ENCODE data around the gene ADGRG1. TPM values are rescaled to one million over a fixed set of nuclear protein-coding genes. Genes with fewer than 3 reads are reported as not detected.

ADGRG1 gene
- total RNA-seq, 2 experiments from 2014 or later = 0.93 to 1.0 TPM

DNA sequence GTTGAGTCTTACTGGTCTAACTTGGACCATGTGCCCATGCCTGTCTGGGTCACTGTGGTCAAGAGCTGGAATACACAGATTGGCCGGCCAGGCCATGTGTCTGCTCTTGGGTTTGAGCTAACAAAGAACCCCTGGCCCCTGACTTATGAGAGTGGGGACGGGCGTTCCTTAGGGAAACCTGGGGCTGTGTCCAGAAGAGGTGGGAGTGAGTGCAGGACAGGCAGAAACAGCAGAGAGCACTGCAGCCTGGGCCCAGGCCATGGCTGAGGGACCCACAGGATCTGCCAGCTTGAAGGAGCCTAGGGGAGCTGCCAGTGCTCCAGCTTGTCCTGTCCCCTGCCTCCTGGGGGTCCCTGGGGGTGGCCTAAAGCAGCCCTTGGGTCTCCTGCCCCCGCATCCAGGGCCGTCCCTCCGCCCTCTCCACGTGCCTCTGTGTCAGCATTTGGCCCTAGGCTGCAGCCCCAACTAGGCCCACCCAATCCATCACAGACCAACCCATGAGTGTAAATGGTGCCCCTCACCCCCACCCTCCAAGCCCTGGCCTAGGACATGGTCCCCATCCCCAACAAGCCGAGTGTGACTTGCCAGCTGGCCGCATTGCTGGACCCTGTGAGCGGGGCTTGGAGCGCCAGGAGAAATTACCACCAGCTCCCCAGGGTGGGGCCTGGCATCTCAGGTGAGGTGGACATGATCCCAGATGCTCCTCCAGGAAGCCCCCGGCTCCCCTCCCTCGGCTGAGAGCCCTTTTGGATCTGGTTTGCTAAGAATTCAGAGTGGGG, 53.7 kb downstream of the ADGRG1 start:
- Mint-ChIP-seq H3K36me3 (ENCODE audit: low read depth) (no peaks in the 10 kb centered on the region), H3K27ac (no peak overlapping the region), H3K4me3 (no peak overlapping the region), H3K4me1 (ENCODE audit: low read depth) (no peaks in the 10 kb centered on the region), H3K9me3 (no peaks in the 10 kb centered on the region), H3K27me3 (ENCODE audit: low read depth) (no peaks in the 10 kb centered on the region)
- DNase-seq = no peak
- intact Hi-C loops (cut with micrococcal nuclease) = no loop called here
- CTCF ChIA-PET = interaction anchor here (0.5 kb wide), 1 partner anchor 304 kb away, joined by 4 read pairs; no protein-coding TSS in a partner anchor

GRCh38 chr16:57682809-57683635, 54.6 kb downstream of the ADGRG1 start:
- no peaks in the 10 kb centered on the region for H3K27me3 Mint-ChIP-seq (ENCODE audit: low read depth)
- DNase-seq = no peak
- CTCF ChIA-PET = interaction anchor here (0.5 kb wide), 1 partner anchor 305 kb away, joined by 4 read pairs; no protein-coding TSS in a partner anchor
- H3K4me1 Mint-ChIP-seq (ENCODE audit: low read depth) = no peaks in the 10 kb centered on the region
- no peaks in the 10 kb centered on the region for H3K36me3 Mint-ChIP-seq (ENCODE audit: low read depth)
- intact Hi-C loops (cut with micrococcal nuclease) = no loop called here
- H3K27ac Mint-ChIP-seq = no peak overlapping the region
- no peak overlapping the region for H3K4me3 Mint-ChIP-seq
- H3K9me3 Mint-ChIP-seq = no peaks in the 10 kb centered on the region

DNA sequence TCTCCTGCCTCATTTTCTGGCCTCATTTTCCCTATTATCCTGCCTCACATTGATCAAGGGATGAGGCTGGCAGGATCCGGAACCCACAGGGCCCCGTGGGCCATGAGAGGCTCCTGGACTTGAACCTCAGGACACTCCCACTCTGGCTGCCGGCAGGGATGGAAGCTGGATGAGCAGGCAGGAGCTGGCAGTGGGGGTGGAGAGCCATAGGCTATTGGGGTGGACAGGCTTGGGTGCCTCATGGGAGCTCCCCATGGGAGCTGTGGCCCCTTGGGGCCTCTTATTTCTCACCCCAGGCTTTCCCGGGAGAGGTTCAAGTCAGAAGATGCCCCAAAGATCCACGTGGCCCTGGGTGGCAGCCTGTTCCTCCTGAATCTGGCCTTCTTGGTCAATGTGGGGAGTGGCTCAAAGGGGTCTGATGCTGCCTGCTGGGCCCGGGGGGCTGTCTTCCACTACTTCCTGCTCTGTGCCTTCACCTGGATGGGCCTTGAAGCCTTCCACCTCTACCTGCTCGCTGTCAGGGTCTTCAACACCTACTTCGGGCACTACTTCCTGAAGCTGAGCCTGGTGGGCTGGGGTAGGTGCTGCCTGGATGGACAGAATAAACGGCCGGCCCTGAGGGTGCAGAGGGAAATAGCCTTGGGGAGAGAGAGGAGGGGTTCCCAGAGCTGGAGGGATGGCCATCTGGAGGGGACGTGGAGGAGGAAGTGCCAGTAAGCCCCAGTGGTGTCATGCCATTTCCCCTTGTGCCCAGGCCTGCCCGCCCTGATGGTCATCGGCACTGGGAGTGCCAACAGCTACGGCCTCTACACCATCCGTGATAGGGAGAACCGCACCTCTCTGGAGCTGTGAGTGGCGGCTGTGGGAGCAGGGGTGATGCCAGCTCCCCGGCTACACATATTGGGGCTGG, 55.5 kb downstream of the ADGRG1 start:
- Mint-ChIP-seq H3K27me3 (ENCODE audit: low read depth) (no peaks in the 10 kb centered on the region), H3K9me3 (no peaks in the 10 kb centered on the region), H3K27ac (no peak overlapping the region), H3K4me3 (no peak overlapping the region), H3K4me1 (ENCODE audit: low read depth) (no peaks in the 10 kb centered on the region), H3K36me3 (ENCODE audit: low read depth) (no peaks in the 10 kb centered on the region)
- intact Hi-C loops (cut with micrococcal nuclease) = no loop called here
- CTCF ChIA-PET = no interaction called here
- DNase-seq = no peak

GRCh38 chr16:57684626-57685358, 56.4 kb downstream of the ADGRG1 start:
- intact Hi-C loops (cut with micrococcal nuclease) = no loop called here
- Mint-ChIP-seq H3K36me3 (ENCODE audit: low read depth) (no peaks in the 10 kb centered on the region), H3K9me3 (no peaks in the 10 kb centered on the region), H3K27ac (no peak overlapping the region), H3K4me3 (no peak overlapping the region), H3K27me3 (ENCODE audit: low read depth) (no peaks in the 10 kb centered on the region), H3K4me1 (ENCODE audit: low read depth) (peaks cover 8% of the 10 kb centered on the region)
- CTCF ChIA-PET = no interaction called here
- DNase-seq = no peak

DNA sequence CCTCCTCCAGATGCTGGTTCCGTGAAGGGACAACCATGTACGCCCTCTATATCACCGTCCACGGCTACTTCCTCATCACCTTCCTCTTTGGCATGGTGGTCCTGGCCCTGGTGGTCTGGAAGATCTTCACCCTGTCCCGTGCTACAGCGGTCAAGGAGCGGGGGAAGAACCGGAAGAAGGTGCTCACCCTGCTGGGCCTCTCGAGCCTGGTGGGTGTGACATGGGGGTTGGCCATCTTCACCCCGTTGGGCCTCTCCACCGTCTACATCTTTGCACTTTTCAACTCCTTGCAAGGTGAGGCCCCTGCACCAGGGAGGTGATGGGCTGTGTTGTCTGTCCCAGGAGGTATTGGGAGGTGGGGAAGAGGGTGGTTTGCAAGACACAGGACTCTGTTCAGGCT, 57.2 kb downstream of the ADGRG1 start:
- H3K4me1 Mint-ChIP-seq (ENCODE audit: low read depth) = peaks cover 14% of the 10 kb centered on the region
- no peaks in the 10 kb centered on the region for H3K27me3 Mint-ChIP-seq (ENCODE audit: low read depth)
- no peak overlapping the region for H3K4me3 Mint-ChIP-seq
- CTCF ChIA-PET = no interaction called here
- no peaks in the 10 kb centered on the region for H3K9me3 Mint-ChIP-seq
- intact Hi-C loops (cut with micrococcal nuclease) = no loop called here
- no peak for DNase-seq
- no peak overlapping the region for H3K27ac Mint-ChIP-seq
- no peaks in the 10 kb centered on the region for H3K36me3 Mint-ChIP-seq (ENCODE audit: low read depth)

DNA sequence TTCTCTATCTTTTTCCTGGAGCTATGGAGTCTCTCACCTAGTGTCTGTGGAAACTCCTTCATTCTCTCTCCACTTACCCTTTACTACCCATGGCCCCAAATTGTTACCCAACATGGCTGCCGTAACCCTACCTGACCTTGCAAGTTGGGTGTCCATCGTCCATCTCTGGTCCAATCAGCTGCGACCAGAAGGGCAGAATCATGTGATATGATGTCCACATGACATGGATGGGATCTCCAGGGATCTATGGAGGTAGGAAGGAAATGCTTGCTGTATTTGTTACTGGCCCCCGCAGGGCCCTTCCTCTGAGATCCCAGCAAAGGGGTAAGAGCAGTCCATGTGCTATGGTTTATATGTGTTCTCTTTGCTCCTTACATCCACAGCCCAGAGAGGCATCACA, 58.1 kb downstream of the ADGRG1 start:
- H3K4me1 Mint-ChIP-seq (ENCODE audit: low read depth) = peaks cover 14% of the 10 kb centered on the region
- no peaks in the 10 kb centered on the region for H3K27me3 Mint-ChIP-seq (ENCODE audit: low read depth)
- no peak for DNase-seq
- intact Hi-C loops (cut with micrococcal nuclease) = no loop called here
- H3K36me3 Mint-ChIP-seq (ENCODE audit: low read depth) = no peaks in the 10 kb centered on the region
- H3K27ac Mint-ChIP-seq = no peak overlapping the region
- H3K4me3 Mint-ChIP-seq = no peak overlapping the region
- CTCF ChIA-PET = no interaction called here
- H3K9me3 Mint-ChIP-seq = no peaks in the 10 kb centered on the region

GRCh38 chr16:57687363-57687929, 59.0 kb downstream of the ADGRG1 start:
- no peaks in the 10 kb centered on the region for H3K27me3 Mint-ChIP-seq (ENCODE audit: low read depth)
- no peak overlapping the region for H3K4me3 Mint-ChIP-seq
- H3K27ac Mint-ChIP-seq = no peak overlapping the region
- peaks cover 14% of the 10 kb centered on the region for H3K4me1 Mint-ChIP-seq (ENCODE audit: low read depth)
- H3K36me3 Mint-ChIP-seq (ENCODE audit: low read depth) = no peaks in the 10 kb centered on the region
- H3K9me3 Mint-ChIP-seq = no peaks in the 10 kb centered on the region
- intact Hi-C loops (cut with micrococcal nuclease) = no loop called here
- CTCF ChIA-PET = no interaction called here
- DNase-seq = no peak

DNA sequence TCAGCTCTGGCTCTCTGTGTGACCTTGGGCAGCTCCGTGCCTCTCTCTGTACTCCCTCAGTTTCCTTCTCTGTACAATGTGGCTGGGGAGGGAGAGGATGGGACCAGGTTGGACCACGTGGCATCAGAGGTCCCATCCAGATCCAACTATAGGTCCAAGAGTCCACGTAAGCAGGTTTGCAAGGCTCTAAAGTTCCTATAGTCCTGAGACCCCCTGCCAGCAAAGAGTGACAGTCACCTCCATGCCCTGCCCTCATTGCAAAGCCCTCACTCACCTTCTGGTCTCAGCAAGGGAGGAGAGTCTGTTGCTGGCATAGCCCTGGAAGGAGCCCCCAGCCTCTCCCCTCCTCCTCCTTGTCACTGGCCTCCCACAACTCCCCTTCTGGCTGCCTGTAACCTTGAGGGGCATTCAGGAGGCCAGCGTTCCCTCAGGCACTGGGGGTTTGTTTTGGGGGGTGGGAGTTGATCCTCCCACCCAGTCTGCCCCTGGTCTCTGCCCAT, 60.1 kb downstream of the ADGRG1 start:
- no peak for DNase-seq
- intact Hi-C loops (cut with micrococcal nuclease) = no loop called here
- Mint-ChIP-seq H3K4me3 (no peak overlapping the region), H3K36me3 (ENCODE audit: low read depth) (no peaks in the 10 kb centered on the region), H3K27ac (no peak overlapping the region), H3K9me3 (no peaks in the 10 kb centered on the region), H3K4me1 (ENCODE audit: low read depth) (peaks cover 14% of the 10 kb centered on the region), H3K27me3 (ENCODE audit: low read depth) (no peaks in the 10 kb centered on the region)
- CTCF ChIA-PET = no interaction called here

- Mint-ChIP-seq H3K27me3 (ENCODE audit: low read depth) (no peaks in the 10 kb centered on the region), H3K4me3 (peak overlapping the region; percentile 38), H3K27ac (peak overlapping the region; percentile 64), H3K4me1 (ENCODE audit: low read depth) (peaks cover 14% of the 10 kb centered on the region), H3K9me3 (no peaks in the 10 kb centered on the region), H3K36me3 (ENCODE audit: low read depth) (no peaks in the 10 kb centered on the region)
- no peak for DNase-seq
- intact Hi-C loops (cut with micrococcal nuclease) = no loop called here
- CTCF ChIA-PET = interaction anchor here (1.2 kb wide), 1 partner anchor 18 kb away, joined by 3 read pairs; no protein-coding TSS in a partner anchor
Measured at GRCh38 chr16:57688987-57689761, 60.7 kb downstream of the ADGRG1 start.

GRCh38 chr16:57689762-57690558, 61.5 kb downstream of the ADGRG1 start:
- intact Hi-C loops (cut with micrococcal nuclease) = no loop called here
- Mint-ChIP-seq H3K9me3 (no peaks in the 10 kb centered on the region), H3K27ac (peak overlapping the region; percentile 43), H3K36me3 (ENCODE audit: low read depth) (no peaks in the 10 kb centered on the region), H3K4me3 (peak overlapping the region; percentile 20), H3K27me3 (ENCODE audit: low read depth) (no peaks in the 10 kb centered on the region), H3K4me1 (ENCODE audit: low read depth) (peaks cover 18% of the 10 kb centered on the region)
- CTCF ChIA-PET = interaction anchor here (0.5 to 1.2 kb wide), 2 partner anchors 19 to 28 kb away, joined by 3 to 4 read pairs; no protein-coding TSS in a partner anchor
- DNase-seq = peak; percentile 58
